Large intestine (tissue), 12 donors: Measurements from ENCODE around the gene SPATA45. TPM values are rescaled to one million over a fixed set of nuclear protein-coding genes. Genes with fewer than 3 reads are reported as not detected.
"Not testable (repeated sequence)": the region's sequence is repeated elsewhere in the genome, so short reads cannot be mapped to it uniquely, and the experiment has no call there.

Source experiments
- DNase-seq, 2 donors: peaks; one replicate each; pipeline versions ENCODE4 v3.0.0 to v3.0.0-alpha.2; 2013
- H3K27ac ChIP-seq: one replicate; pipeline ENCODE4 v1.5.1; 2013; ENCODE audit warnings: low read length
- H3K27me3 ChIP-seq: 2 replicates; pipeline ENCODE4 v1.6.1; 2013; ENCODE audit warnings: low read length; ENCODE audit not compliant: control insufficient read depth, insufficient read depth
- H3K36me3 ChIP-seq: 2 replicates; pipeline ENCODE4 v1.6.1; 2013; ENCODE audit warnings: low read length; ENCODE audit not compliant: control insufficient read depth, insufficient read depth
- H3K4me1 ChIP-seq: one replicate; pipeline ENCODE4 v1.6.1; 2013; ENCODE audit warnings: low read length; ENCODE audit not compliant: control insufficient read depth, insufficient read depth
- H3K4me3 ChIP-seq: one replicate; pipeline ENCODE4 v1.5.1; 2013; ENCODE audit warnings: low read length
- H3K9me3 ChIP-seq: one replicate; pipeline ENCODE4 v1.6.1; 2013; ENCODE audit warnings: mild to moderate bottlenecking, low read depth, low read length, moderate library complexity; ENCODE audit not compliant: control insufficient read depth
- WGBS: methylation state at CpG from one replicate; pipeline ENCODE4 v1.1.5; 2013; ENCODE audit warnings: low lambda C conversion rate; ENCODE audit not compliant: insufficient coverage; 5-methylcytosine and 5-hydroxymethylcytosine counted together
- long read RNA-seq, 11 donors: transcript quantifications; one replicate each; lab custom pipeline, GENCODE V29; 2026
- polyA plus RNA-seq: library from polyadenylated mRNA; unstranded; fragments of 120-200 nt; gene quantifications from one replicate; pipeline ENCODE4 v1.2.1, GENCODE V29; 2013

SPATA45 gene
- polyA plus RNA-seq = 0.25 TPM
- long read RNA-seq, donor 1 = 0 reads
- long read RNA-seq, donor 2 = 0 reads
- long read RNA-seq, donor 3 = 0 reads
- long read RNA-seq, donor 4 = 0 reads
- long read RNA-seq, donor 5 = 0 reads
- long read RNA-seq, donor 6 = 0 reads
- long read RNA-seq, donor 7 = 0 reads
- long read RNA-seq, donor 8 = 0 reads
- long read RNA-seq, donor 9 = 0 reads
- long read RNA-seq, donor 10 = 0 reads
- long read RNA-seq, donor 11 = 0 reads

- H3K4me1 ChIP-seq = no peaks in the 10 kb centered on the region
- H3K36me3 ChIP-seq = no peaks in the 10 kb centered on the region
- no peaks in the 10 kb centered on the region for H3K27me3 ChIP-seq
- no peak within 1 kb of the TSS for H3K27ac ChIP-seq
- no peak within 1 kb of the TSS for H3K4me3 ChIP-seq
- WGBS = no CpG with 5 or more reads among the region's 4 CpGs
- no peak for DNase-seq
- no peaks in the 10 kb centered on the region for H3K9me3 ChIP-seq
Observed at GRCh38 chr1:212847549-212847948, at the start of gene SPATA45. TSS of gene SPATA45 (minus strand) at chr1:212847649. CDS start at chr1:212836149, 11,500 bp downstream.

GRCh38 chr1:212892108-212892507 lies 44.7 kb upstream of the SPATA45 start:
- H3K36me3 ChIP-seq = peaks cover 62% of the 10 kb centered on the region
- no CpG with 5 or more reads among the region's 1 CpG for WGBS
- no peak for DNase-seq
- no peaks in the 10 kb centered on the region for H3K9me3 ChIP-seq
- no peaks in the 10 kb centered on the region for H3K27me3 ChIP-seq
- H3K4me3 ChIP-seq = no peak overlapping the region
- no peaks in the 10 kb centered on the region for H3K4me1 ChIP-seq
- no peak overlapping the region for H3K27ac ChIP-seq

GRCh38 chr1:212884592-212884991 lies 37.1 kb upstream of the SPATA45 start:
- Histone ChIP-seq H3K9me3 (no peaks in the 10 kb centered on the region), H3K27me3 (no peaks in the 10 kb centered on the region), H3K4me3 (no peak overlapping the region), H3K4me1 (no peaks in the 10 kb centered on the region), H3K36me3 (peaks cover 44% of the 10 kb centered on the region), H3K27ac (no peak overlapping the region)
- no peak for DNase-seq
- WGBS = 100% methylated on average over 1 of the region's 4 CpGs

GRCh38 chr1:212879947-212880690 lies 32.7 kb upstream of the SPATA45 start:
- DNase-seq = no peak
- Histone ChIP-seq H3K4me3 (no peak overlapping the region), H3K27ac (no peak overlapping the region), H3K27me3 (no peaks in the 10 kb centered on the region), H3K9me3 (no peaks in the 10 kb centered on the region), H3K4me1 (no peaks in the 10 kb centered on the region), H3K36me3 (peaks cover 29% of the 10 kb centered on the region)
- no CpG with 5 or more reads among the region's 6 CpGs for WGBS

GRCh38 chr1:212878418-212878817 lies 31.0 kb upstream of the SPATA45 start:
- no peaks in the 10 kb centered on the region for H3K9me3 ChIP-seq
- H3K27ac ChIP-seq = no peak overlapping the region
- peaks cover 29% of the 10 kb centered on the region for H3K36me3 ChIP-seq
- no peak overlapping the region for H3K4me3 ChIP-seq
- DNase-seq = no peak
- H3K27me3 ChIP-seq = no peaks in the 10 kb centered on the region
- WGBS = no CpG with 5 or more reads among the region's 6 CpGs
- H3K4me1 ChIP-seq = no peaks in the 10 kb centered on the region

- Histone ChIP-seq H3K27ac (no peak overlapping the region), H3K36me3 (peaks cover 48% of the 10 kb centered on the region)
- whole genome bisulfite sequencing = 100% methylated on average over 2 of the region's 2 CpGs
Observed at GRCh38 chr1:212873518-212873917, 26.1 kb upstream of the SPATA45 start.

GRCh38 chr1:212871976-212872375 lies 24.5 kb upstream of the SPATA45 start:
- no peak for DNase-seq
- Histone ChIP-seq H3K4me3 (no peak overlapping the region), H3K36me3 (peaks cover 50% of the 10 kb centered on the region), H3K27ac (no peak overlapping the region), H3K4me1 (no peaks in the 10 kb centered on the region), H3K27me3 (no peaks in the 10 kb centered on the region), H3K9me3 (no peaks in the 10 kb centered on the region)
- no CpG with 5 or more reads among the region's 1 CpG for WGBS

More at GRCh38 chr1:212873518-212873917, 26.1 kb upstream of the SPATA45 start:
- DNase-seq = no peak
- Histone ChIP-seq H3K27me3 (no peaks in the 10 kb centered on the region), H3K4me3 (no peak overlapping the region), H3K9me3 (no peaks in the 10 kb centered on the region), H3K4me1 (no peaks in the 10 kb centered on the region)

- H3K4me1 ChIP-seq = no peaks in the 10 kb centered on the region
- 50% methylated on average over 1 of the region's 1 CpG for WGBS
- no peaks in the 10 kb centered on the region for H3K9me3 ChIP-seq
Observed at GRCh38 chr1:212867192-212867591, 19.7 kb upstream of the SPATA45 start.

GRCh38 chr1:212864201-212864600 lies 16.8 kb upstream of the SPATA45 start:
- no CpG with 5 or more reads among the region's 4 CpGs for WGBS
- DNase-seq = no peak
- Histone ChIP-seq H3K4me1 (peaks cover 10% of the 10 kb centered on the region), H3K27me3 (no peaks in the 10 kb centered on the region), H3K36me3 (peaks cover 11% of the 10 kb centered on the region), H3K9me3 (no peaks in the 10 kb centered on the region), H3K4me3 (no peak overlapping the region), H3K27ac (no peak overlapping the region)

More at GRCh38 chr1:212867192-212867591, 19.7 kb upstream of the SPATA45 start:
- Histone ChIP-seq H3K27ac (no peak overlapping the region), H3K36me3 (peaks cover 28% of the 10 kb centered on the region), H3K27me3 (no peaks in the 10 kb centered on the region), H3K4me3 (no peak overlapping the region)
- DNase-seq = no peak

- not testable (repeated sequence) for H3K4me3 ChIP-seq, DNase-seq, H3K36me3 ChIP-seq, H3K9me3 ChIP-seq, H3K27ac ChIP-seq, H3K4me1 ChIP-seq, H3K27me3 ChIP-seq
- WGBS = no CpG with 5 or more reads among the region's 10 CpGs
Observed at GRCh38 chr1:212863345-212863744, 15.9 kb upstream of the SPATA45 start.
